Right renal cortex interstitium (tissue), 3 donors: Measurements from ENCODE around the gene CHST13. TPM values are rescaled to one million over a fixed set of nuclear protein-coding genes. Genes with fewer than 3 reads are reported as not detected.

ENCODE experiments used
- DNase-seq, 3 donors: peaks; one replicate each; pipeline ENCODE4 v3.0.0-alpha.2; 2013; ENCODE audit warnings: low read depth in 3 of 3, low spot score in 2 of 3
- polyA plus RNA-seq, 3 donors: library from polyadenylated mRNA; unstranded; fragments of 120-200 nt; gene quantifications; one replicate each; pipeline ENCODE4 v1.2.1, GENCODE V29; 2013; ENCODE audit not compliant: insufficient read length in 3 of 3

The CHST13 gene
- polyA plus RNA-seq, 3 donors = 3.1 to 4.4 (median 3.2) TPM

DNA sequence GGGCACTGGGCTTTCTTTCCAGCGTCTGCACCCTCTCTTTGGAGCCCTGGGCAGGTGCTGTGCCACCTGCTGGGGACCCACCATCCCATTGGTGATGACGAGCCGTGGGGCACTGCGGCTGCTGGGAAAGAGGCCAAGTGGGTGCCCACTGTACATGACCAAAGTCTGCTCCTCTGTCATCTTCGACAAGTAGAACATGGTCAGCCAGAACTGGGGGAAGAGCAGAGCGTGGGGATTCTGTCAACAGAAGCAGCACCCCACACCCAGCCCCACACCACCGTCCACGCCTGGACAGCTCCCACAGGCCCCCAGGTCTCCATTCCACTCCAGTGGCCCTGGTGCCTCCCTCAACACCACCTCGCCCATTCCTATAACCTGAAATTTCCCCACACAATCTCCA is 16.1 kb upstream of the CHST13 start:
- DNase-seq = no peak

DNA sequence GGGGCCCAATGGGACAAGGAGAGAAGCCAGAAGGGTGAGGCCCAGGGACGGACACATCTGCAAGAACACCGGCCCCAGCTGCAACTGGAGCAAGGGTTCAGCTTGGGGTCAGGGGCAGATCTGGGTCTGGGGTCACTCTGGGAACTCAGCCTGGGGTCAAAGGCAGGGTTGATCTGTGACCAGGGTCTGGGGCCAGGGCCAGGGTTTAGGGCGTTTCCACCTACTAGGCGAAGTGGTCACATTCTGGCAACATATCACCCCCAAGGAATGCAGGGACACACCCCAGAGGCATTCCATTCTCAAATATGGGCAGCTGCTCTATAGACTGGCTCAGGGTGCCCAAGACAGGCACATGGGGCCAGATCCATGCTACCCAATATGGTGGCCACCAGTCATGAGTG is 15.4 kb upstream of the CHST13 start:
- DNase-seq = no peak

GRCh38 chr3:126509597-126510307 is 14.2 kb upstream of the CHST13 start:
- no peak for DNase-seq

GRCh38 chr3:126510308-126510910 is 13.5 kb upstream of the CHST13 start:
- no peak for DNase-seq

DNA sequence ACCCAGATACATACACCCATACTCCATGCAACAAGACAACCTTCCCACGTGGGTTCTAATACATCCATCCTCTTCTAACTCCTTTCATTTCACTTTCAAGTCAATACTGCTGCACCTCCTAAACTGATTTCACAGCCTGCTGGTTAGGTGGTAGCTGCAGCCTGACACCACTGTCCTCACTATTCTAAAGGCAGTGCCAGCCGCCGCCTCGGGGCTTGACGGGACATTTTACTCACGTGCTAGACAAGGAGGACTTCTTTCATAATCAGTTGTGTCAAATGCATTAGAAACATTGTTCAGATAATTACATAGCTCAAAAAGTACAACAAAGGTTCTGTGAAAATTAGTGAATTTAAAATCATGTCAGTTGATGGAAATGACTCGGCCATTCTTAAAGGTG is 12.7 kb upstream of the CHST13 start:
- no peak for DNase-seq

DNA sequence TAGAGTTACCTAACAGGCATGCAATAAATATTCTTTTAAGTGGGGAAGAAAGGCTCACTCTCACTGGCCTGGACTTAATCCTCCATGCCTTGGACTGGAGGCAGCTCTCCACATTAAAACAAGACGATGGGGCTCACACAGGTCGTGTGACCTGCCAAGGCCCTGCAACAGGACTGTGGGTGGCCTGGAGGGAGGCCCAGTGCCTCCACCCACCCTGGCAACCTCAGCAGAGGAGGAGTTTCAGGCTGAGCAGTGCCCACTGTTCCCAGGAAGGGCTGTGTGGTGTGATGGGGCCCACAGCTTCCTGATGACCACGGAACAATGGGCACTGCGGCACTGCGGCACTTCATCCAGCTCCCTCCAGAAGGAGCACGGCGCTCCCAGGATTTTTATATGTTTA is 11.9 kb upstream of the CHST13 start:
- DNase-seq = no peak

DNA sequence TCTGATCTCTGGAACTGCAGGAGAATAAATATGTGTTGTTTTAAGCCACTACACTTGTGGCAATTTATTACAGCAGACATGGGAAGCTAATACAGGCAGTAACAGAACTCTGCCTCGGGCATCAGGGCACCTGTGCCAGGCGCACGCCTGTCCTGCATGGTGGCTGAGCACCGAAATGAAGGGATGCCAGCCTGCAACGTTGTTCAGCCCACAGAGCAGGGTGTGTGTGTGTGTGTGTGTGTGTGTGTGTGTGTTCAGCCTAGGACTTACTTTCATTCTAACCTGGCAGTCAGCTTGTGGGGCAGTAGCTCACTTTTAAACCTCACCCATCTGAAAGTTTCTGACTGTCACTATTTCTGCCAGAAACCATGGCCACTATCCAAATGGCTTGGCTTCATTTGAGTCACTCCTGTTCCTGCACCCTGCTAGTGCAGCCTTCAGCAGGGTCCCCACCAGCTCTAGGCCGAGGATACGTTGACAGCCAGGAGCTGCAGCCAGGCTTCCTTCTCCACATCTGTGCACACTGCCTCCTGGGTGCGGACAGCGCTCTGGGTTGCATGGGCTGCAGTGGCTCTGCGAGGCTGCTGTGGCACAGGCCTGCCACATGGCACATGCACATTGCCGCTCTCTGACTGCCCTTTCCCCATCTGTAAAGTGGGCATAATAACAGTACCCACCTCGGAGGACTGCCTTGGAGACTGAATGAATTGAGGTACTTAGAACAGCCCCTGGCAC is 10.9 kb upstream of the CHST13 start:
- no peak for DNase-seq

DNA sequence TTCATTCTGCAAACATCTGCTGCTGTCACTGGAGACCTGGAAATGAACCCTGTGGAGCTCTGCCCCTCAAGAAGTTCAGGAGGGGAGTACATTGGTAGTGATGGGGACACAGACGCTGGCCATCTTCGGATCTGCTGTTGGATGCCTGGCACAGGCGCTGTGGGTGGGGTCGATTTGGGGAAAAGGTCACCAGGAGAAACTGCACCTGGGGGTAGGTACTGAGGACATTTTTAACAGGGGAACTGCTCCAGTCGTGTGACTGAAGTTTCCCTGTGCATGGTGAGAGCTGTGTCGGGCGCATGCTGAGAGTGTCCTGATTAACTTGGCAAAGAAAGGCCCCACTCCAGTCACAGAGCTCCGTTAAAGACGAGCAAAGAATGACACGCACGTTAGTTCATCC is 9.8 kb upstream of the CHST13 start:
- DNase-seq = no peak

DNA sequence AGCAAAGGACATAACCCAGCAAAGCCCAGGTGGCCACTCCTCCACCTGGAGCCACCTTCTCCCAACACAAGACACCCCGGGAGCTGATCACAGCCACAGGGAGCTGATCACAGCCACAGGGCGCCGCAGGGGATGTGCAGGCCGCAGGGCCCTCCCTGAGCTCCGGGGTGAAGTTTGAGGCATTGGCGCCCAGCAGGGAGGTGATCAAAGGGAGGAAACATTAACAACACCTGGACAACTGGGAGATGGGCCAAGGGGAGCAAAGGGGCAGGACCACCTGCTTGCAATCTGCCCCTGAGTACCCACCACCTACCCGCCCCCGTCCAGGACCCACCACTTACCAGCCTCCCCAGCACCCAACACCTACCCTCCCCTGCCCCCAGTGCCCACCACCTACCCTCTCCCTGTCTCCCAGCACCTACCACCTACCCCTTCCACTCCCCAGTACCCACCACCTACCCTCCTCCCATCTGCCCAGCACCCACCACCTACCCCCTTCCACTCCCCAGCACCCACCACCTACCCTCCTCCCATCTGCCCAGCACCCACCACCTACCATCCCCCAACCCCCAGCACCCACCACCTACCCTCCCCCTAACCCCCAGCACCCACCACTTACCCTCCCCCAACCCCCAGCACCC is 8.8 kb upstream of the CHST13 start:
- no peak for DNase-seq

GRCh38 chr3:126516152-126516935 is 7.6 kb upstream of the CHST13 start:
- DNase-seq = no peak

DNA sequence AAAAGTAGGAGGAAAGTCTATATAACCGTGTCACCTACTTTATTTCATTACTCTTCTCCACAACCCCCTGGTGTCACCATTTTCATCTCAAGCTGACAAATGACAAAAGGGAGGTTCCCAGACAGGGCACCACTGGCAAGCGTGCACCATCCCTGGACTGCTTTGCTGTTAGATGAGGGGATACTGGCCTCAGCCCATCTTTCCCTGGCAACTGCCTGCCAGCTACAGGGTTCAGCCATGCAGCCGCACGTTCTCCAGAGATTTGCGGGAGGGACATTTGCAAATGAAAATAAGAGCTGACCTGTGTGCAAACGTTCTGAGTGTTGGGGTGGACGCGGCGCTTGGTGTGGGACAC is 7.0 kb upstream of the CHST13 start:
- no peak for DNase-seq

GRCh38 chr3:126517291-126517951 is 6.5 kb upstream of the CHST13 start, which contains the start of gene UROC1:
Gene UROC1, minus strand, starts transcription at chr3:126517773. Its CDS starts 54 bp downstream, at chr3:126517719.
- DNase-seq = no peak

DNA sequence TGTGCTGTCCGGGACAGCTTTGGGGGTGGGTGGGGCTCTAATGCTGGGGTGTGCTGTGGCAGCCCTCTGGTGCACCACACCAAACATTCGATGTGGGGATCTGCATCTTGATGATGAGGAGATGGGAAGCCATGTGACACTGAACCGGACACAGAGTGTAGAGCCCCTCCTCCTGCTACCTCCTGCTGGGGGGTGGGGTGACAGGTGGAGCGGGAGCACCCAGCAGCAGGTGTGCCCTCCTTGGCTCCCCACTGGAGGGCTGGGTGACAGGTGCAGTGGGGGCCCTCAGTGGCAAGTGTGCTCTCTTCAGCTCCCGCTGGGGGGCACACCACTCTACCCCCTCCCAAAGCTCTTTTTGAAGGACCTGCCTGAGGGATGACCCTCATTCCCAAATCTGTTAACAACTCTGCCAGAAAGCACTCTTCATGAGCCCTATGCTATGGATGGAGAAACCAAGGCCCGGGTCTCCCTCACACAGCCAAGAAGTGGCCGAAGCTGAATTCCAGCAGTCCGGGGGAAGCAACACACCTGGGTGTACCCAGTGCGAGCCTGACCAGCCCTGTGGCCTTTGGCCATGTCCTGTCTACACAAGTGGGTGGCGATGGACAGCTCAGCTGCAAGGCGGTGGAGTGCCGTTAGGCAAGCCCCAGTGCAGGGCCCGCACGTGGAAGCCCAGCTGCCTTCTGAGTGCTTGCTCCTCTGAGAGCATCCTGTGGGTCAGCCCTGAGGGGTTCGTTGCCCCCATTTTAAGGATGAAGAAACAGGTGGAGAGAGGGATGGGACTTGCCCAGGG is 5.8 kb upstream of the CHST13 start:
- DNase-seq = no peak

- no peak for DNase-seq
Observed at GRCh38 chr3:126518779-126519177, 5.2 kb upstream of the CHST13 start.

GRCh38 chr3:126519506-126520455 is 4.2 kb upstream of the CHST13 start:
- no peak for DNase-seq

- DNase-seq = no peak
Observed at GRCh38 chr3:126521122-126521891, 2.6 kb upstream of the CHST13 start.

DNA sequence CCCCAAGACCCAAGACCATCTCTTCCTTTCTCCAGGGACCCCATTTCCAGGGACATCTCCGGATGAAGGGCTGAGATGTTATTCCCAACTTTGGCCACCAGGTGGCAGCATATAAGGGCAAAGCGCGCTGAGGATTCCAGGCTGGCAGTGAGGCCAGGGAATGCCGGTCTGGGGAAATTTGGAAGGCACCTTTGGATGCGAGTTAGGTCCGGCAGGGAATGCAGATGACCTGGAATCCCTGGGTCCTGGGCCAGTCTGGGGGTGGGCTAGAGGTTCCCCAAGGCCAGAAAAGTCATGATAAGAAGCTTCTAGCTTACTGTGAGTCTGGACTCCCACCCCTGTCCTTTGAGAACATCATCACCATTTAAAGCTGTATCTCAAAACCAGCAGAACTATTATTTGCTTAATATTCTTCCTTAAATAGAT is 1.6 kb upstream of the CHST13 start:
- DNase-seq = peak in 1 of 3 donors; percentile 50
